Fibroblast of mammary gland (primary cell): ENCODE results near the gene ERC1.

Experiments used
- DNase-seq: peaks from one replicate; pipeline ENCODE4 v3.0.0-alpha.2; 2010; ENCODE audit warnings: low read depth
- H3K4me3 ChIP-seq: 2 replicates; pipeline ENCODE4 v1.5.1; 2011; ENCODE audit warnings: low read depth, mild to moderate bottlenecking, low read length, moderate library complexity; ENCODE audit not compliant: control insufficient read depth
- TF ChIP-seq, protein P1 (sequence below): conservative IDR thresholded peaks from 2 replicates; pipeline ENCODE4 v1.5.1; 2011; ENCODE audit warnings: low read depth, low read length, inconsistent platforms; ENCODE audit not compliant: control insufficient read depth, insufficient read depth

The ERC1 gene

DNA sequence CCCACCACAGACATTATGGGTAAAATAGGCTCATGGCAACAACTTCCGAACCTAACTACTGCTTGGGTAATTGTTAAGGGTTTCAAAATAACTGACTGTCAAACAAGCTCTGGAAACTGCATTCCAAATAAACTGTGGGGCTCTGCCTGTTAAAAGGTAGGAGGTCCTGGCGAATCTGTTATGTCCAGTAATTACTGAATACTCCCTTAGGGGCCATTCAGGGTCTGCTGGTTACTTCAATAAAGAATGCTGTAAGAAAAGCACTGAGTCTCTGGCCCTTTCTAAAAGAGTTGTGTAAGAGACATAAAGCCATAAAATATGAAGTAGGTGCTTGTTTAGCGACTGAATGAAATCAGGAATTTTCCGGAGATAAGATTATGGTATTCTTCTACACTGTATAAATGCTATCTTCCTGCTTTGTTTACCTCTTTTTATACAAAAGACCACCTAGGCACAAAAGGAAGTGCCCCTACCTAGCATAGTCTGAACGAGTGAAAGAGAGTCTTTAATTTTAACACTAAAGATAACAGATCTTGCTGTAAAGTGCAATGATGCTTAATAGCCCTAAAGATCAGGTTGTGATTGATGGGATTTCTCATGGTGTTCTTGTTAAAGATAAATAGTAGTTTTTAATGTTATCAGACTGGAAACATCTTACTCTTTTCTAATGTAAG is 475.6 kb downstream of the ERC1 start:
- TF ChIP-seq, protein P1, sequence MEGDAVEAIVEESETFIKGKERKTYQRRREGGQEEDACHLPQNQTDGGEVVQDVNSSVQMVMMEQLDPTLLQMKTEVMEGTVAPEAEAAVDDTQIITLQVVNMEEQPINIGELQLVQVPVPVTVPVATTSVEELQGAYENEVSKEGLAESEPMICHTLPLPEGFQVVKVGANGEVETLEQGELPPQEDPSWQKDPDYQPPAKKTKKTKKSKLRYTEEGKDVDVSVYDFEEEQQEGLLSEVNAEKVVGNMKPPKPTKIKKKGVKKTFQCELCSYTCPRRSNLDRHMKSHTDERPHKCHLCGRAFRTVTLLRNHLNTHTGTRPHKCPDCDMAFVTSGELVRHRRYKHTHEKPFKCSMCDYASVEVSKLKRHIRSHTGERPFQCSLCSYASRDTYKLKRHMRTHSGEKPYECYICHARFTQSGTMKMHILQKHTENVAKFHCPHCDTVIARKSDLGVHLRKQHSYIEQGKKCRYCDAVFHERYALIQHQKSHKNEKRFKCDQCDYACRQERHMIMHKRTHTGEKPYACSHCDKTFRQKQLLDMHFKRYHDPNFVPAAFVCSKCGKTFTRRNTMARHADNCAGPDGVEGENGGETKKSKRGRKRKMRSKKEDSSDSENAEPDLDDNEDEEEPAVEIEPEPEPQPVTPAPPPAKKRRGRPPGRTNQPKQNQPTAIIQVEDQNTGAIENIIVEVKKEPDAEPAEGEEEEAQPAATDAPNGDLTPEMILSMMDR = no peak
- DNase-seq = no peak
- no peak overlapping the region for H3K4me3 ChIP-seq

DNA sequence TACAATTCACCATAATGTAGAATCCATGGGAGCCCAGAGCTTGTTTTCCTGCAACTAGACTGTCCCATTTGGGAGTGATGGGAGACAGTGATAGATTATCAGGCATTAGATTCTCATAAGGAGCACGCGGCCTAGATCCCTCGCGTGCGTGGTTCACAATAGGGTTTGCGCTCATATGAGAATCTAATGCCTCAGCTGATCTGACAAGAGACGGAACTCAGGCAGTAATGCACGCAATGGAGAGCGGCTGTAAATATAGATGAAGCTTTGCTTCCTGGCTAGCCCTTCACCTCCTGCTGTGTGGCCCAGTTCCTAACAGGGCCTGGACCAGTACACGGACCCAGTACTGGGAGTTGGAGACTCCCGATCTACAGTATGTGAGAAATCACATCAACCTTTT is 476.7 kb downstream of the ERC1 start:
- no peak overlapping the region for H3K4me3 ChIP-seq
- TF ChIP-seq, protein P1 = no peak

DNA sequence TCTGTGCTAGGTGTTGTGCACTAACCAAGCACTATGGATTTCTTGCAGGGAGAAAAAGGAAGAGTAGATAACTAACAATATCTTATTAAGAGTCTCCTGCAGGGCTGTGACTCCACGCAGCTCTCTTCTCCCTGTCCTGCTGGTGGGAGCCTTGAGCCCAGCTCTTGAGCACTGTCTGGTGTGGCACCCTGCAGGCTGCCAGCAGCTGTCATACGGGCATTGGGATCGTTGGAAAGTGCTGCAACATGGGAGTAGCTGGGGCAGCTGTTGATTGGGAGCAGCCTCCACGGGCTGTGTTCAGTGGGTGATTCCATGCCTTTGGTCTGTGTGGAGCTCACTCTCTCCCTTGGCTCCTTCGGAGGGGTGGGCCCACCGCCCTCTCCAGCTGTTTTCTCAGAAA is 478.0 kb downstream of the ERC1 start:
- H3K4me3 ChIP-seq = no peak overlapping the region
- no peak for DNase-seq
- TF ChIP-seq, protein P1 = no peak

More for the DNA sequence above, 476.7 kb downstream of the ERC1 start:
- no peak for DNase-seq

DNA sequence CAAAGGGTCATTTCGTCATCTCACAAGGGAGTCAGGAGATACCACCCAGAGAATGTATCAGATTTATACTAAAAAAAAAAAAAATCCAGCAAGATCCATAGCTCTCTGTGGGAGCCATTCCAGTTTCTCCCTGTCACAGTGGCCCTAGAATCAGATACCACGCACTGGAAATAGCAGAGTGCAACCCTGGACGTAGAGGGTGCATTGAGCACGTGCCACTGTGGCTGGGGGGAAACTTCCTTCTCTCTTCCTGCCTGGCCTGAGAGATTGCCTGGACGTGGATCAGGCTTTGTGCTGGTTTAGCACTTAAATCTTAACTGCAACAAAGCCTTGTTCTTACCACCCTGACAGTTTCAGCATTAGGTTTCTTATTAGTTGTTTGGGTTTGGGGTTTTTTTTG is 479.0 kb downstream of the ERC1 start:
- no peak overlapping the region for H3K4me3 ChIP-seq
- DNase-seq = no peak
- TF ChIP-seq, protein P1 = no peak

DNA sequence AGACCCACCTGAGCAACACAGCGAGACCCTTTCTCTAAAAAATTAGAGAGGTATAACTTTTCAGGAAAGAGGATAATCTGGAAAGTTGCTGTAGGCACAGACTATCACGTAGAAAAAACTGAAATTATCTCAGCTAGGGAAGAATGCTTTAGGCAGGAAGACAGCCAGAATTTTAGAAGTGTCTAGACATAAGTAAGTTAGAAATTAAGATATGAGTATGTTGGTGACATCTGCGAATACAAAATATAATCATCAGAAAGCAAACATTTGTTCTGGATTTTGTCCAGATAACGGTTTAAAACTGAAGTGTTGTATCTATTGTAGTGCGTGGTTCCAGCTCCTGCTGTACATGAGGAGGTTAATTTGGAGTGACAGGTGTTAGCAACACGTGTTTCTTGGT is 480.2 kb downstream of the ERC1 start:
- TF ChIP-seq, protein P1 = no peak
- no peak overlapping the region for H3K4me3 ChIP-seq
- no peak for DNase-seq

DNA sequence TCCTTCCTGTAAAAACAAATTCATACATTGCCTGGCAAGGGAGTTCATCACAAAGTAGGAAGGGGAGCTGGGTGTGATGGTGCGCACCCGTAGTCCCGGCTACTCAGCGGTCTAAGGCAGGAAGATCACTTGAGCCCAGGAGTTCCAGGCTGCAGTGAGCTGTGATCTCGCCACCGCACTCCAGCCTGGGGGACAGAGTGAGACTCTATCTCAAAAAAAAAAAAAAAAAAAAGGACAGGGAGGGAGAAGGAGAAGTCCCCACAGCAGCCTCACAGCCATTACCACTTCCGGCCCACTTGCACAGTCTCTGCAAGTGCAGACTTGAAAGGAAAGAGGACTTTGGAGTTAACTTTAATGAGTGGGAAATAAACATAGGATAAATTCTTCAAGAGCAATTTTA is 482.4 kb downstream of the ERC1 start:
- TF ChIP-seq, protein P1 = no peak
- no peak for DNase-seq
- no peak overlapping the region for H3K4me3 ChIP-seq
